HCT116 (cell line): ENCODE data around the gene MRPL45. TPM values are rescaled to one million over a fixed set of nuclear protein-coding genes. Genes with fewer than 3 reads are reported as not detected.

Experiments
- ATAC-seq: fragments of 200-7000 bp; cut with Tn5 transposase; 2 replicates; pipeline ENCODE4 v1.9.1; 2020; ENCODE audit warnings: mild to moderate bottlenecking, moderate library complexity
- BruUV-seq: library from RNA; stranded (reverse); fragments of 400-500 nt; replicated peaks from 2 replicates; lab custom pipeline; 2021; lab: Mats Ljungman, UMichigan
- CTCF ChIA-PET: fragments of 300-600 bp; sonication (Branson Sonifier 250); formaldehyde crosslinking; loops from one replicate; lab custom pipeline; 2021; ENCODE audit warnings: antibody characterized with exemption; lab: Charles Lee
- POLR2A ChIA-PET: fragments of 300-600, 350-600 bp; sonication (Branson Sonifier 250); formaldehyde crosslinking; loops from one replicate; lab custom pipeline; 2021; ENCODE audit warnings: antibody characterized with exemption; lab: Charles Lee
- RAD21 ChIA-PET, 2 experiments: fragments of 300-600 bp; sonication (Branson Sonifier 250); formaldehyde crosslinking; loops; one replicate each; lab custom pipeline; 2023; ENCODE audit warnings: low total read pairs in 2 of 2; ENCODE audit not compliant: uncharacterized antibody in 2 of 2, unreplicated experiment in 2 of 2, low non-redundant PET in 1 of 2; lab: Charles Lee
- DNase-seq: peaks from one replicate; pipeline ENCODE4 v3.0.0-alpha.2; 2010; ENCODE audit warnings: low read depth, low spot score
- H2AFZ ChIP-seq: fragments of 200-600 bp; shearing (Covaris generic), sonication (generic); 2 replicates; pipeline ENCODE4 v1.6.1; 2017; ENCODE audit warnings: low read depth, mixed run types, mixed read lengths, antibody characterized with exemption, low read length; ENCODE audit not compliant: poor library complexity, severe bottlenecking
- H3K27ac ChIP-seq: 2 replicates; pipeline ENCODE4 v1.5.1; 2012; ENCODE audit warnings: low read depth, low read length
- H3K27me3 ChIP-seq: fragments of 200-600 bp; sonication (generic); 2 replicates; pipeline ENCODE4 v1.6.1; 2016; ENCODE audit warnings: mixed run types, low read length, mixed read lengths; ENCODE audit not compliant: insufficient read depth
- H3K36me3 ChIP-seq, 2 experiments: fragments of 200-500 bp in 1 of 2; fragments of 200-600 bp in 1 of 2; sonication (Bioruptor generic) in 1 of 2; sonication (generic) in 1 of 2; 2 replicates each; pipeline versions ENCODE4 v1.5.1 to v1.6.1; 2014 to 2016; ENCODE audit warnings: low read length in 2 of 2, inconsistent platforms in 1 of 2, mixed read lengths in 1 of 2, mixed run types in 1 of 2; ENCODE audit not compliant: insufficient read depth in 2 of 2, control insufficient read depth in 1 of 2
- H3K4me1 ChIP-seq, 2 experiments: fragments of 200-600 bp in 1 of 2; sonication (generic) in 1 of 2; 2 replicates each; pipeline versions ENCODE4 v1.5.1 to v1.6.1; 2012 to 2017; ENCODE audit warnings: low read length in 2 of 2, inconsistent platforms in 1 of 2, mild to moderate bottlenecking in 1 of 2, mixed read lengths in 1 of 2, mixed run types in 1 of 2, moderate library complexity in 1 of 2; ENCODE audit not compliant: insufficient read depth in 2 of 2, control insufficient read depth in 1 of 2
- H3K4me2 ChIP-seq: fragments of 200-600 bp; sonication (generic); 2 replicates; pipeline ENCODE4 v1.6.1; 2017; ENCODE audit warnings: mixed run types, low read length, mixed read lengths
- H3K4me3 ChIP-seq, 2 experiments: fragments of 200-600 bp in 1 of 2; sonication (generic) in 1 of 2; replicated peaks in 1 of 2; 2 replicates each; pipeline ENCODE4 v1.5.1; 2011 to 2016; ENCODE audit warnings: low read length in 2 of 2, control low read depth in 1 of 2, low read depth in 1 of 2, mild to moderate bottlenecking in 1 of 2, mixed read lengths in 1 of 2, mixed run types in 1 of 2
- H3K79me2 ChIP-seq: fragments of 200-600 bp; sonication (generic); 2 replicates; pipeline ENCODE4 v1.6.1; 2017; ENCODE audit warnings: mild to moderate bottlenecking, mixed run types, low read length, moderate library complexity, mixed read lengths; ENCODE audit not compliant: insufficient read depth
- H3K9ac ChIP-seq: fragments of 200-600 bp; sonication (generic); 2 replicates; pipeline ENCODE4 v1.6.1; 2016; ENCODE audit warnings: low read length, mixed read lengths
- H3K9me2 ChIP-seq: fragments of 200-600 bp; sonication (generic), shearing (Covaris generic); 2 replicates; pipeline ENCODE4 v1.6.1; 2017; ENCODE audit warnings: mixed run types, mild to moderate bottlenecking, moderate library complexity; ENCODE audit not compliant: insufficient read depth
- H3K9me3 ChIP-seq, 2 experiments: fragments of 200-500 bp in 1 of 2; fragments of 200-600 bp in 1 of 2; sonication (Bioruptor generic) in 1 of 2; sonication (generic) in 1 of 2; 2 replicates each; pipeline ENCODE4 v1.6.1; 2014 to 2017; ENCODE audit warnings: low read length in 2 of 2, mixed read lengths in 2 of 2, inconsistent platforms in 1 of 2, low read depth in 1 of 2, mild to moderate bottlenecking in 1 of 2, mixed run types in 1 of 2, moderate library complexity in 1 of 2; ENCODE audit not compliant: control insufficient read depth in 1 of 2, insufficient read depth in 1 of 2
- H4K20me1 ChIP-seq: fragments of 200-600 bp; sonication (generic), shearing (Covaris generic); 2 replicates; pipeline ENCODE4 v1.6.1; 2017; ENCODE audit warnings: mixed run types, mild to moderate bottlenecking, moderate library complexity; ENCODE audit not compliant: insufficient read depth
- ATF3 ChIP-seq: IDR thresholded peaks from 2 replicates; pipeline ENCODE4 v1.6.1; 2012
- CTCF ChIP-seq, 3 experiments: fragments of 200-600 bp in 1 of 3; sonication (generic) in 1 of 3; IDR thresholded peaks in 2 of 3; conservative IDR thresholded peaks in 1 of 3; 2 replicates each; pipeline ENCODE4 v1.5.1; 2012 to 2017; ENCODE audit warnings: low read depth in 2 of 3, low read length in 2 of 3, antibody characterized with exemption in 1 of 3, borderline replicate concordance in 1 of 3, control low read depth in 1 of 3, mild to moderate bottlenecking in 1 of 3, mixed read lengths in 1 of 3, mixed run types in 1 of 3, moderate library complexity in 1 of 3; ENCODE audit not compliant: insufficient read depth in 1 of 3
- EGR1 ChIP-seq: IDR thresholded peaks from 2 replicates; pipeline ENCODE4 v1.6.1; 2012; ENCODE audit warnings: low read depth
- MAX ChIP-seq: IDR thresholded peaks from 2 replicates; pipeline ENCODE4 v1.6.1; 2012
- TCF7L2 ChIP-seq: IDR thresholded peaks from 2 replicates; pipeline ENCODE4 v1.7.0; 2011; ENCODE audit warnings: borderline replicate concordance, inconsistent platforms; ENCODE audit not compliant: insufficient read depth, insufficient read length; ENCODE audit errors: extremely low read depth
- intact Hi-C: fragments of 100-400 bp; cut with micrococcal nuclease; formaldehyde crosslinking; loops from 2 replicates; pipeline ENCODE4 v1.10.0; 2022
- total RNA-seq: library from RNA; stranded (reverse); gene quantifications from one replicate; pipeline ENCODE4 v1.2.1, GENCODE V29; 2021; ENCODE audit not compliant: unreplicated experiment

The MRPL45 gene
- total RNA-seq, 1 experiment from 2014 or later, result 76.1 TPM

- Histone ChIP-seq H3K27ac (no peak overlapping the region), H3K79me2 (no peaks in the 10 kb centered on the region), H3K4me2 (no peak overlapping the region), H3K9ac (no peak overlapping the region), H3K4me1 (0 out of 4 replicates have a peak, but pooled peaks cover 0 to 2% of the 10 kb centered on the region in 2 experiments), H3K9me3 (no peaks in the 10 kb centered on the region), H2AFZ (no peak overlapping the region), H4K20me1 (no peaks in the 10 kb centered on the region), H3K36me3 (peaks cover 14 to 18% of the 10 kb centered on the region in 2 experiments), H3K9me2 (no peaks in the 10 kb centered on the region), H3K4me3 (no peak overlapping the region), H3K27me3 (no peaks in the 10 kb centered on the region)
- intact Hi-C loops, result no loop called here
- ATAC-seq (no peak), DNase-seq (no peak)
- no peak for TF ChIP-seq CTCF (IDR thresholded peaks at IDR 0.05 in 2 of 3, conservative IDR thresholded peaks at IDR 0.05 in 1 of 3; ENCODE audit: borderline replicate concordance in 1 of 3, insufficient read depth in 1 of 3, low read depth in 2 of 3, low read length in 2 of 3)
- no peak for TF ChIP-seq ATF3
- no peak for TF ChIP-seq TCF7L2
- TF ChIP-seq EGR1, result no peak
- TF ChIP-seq MAX, result no peak
- ChIA-PET CTCF (interaction anchor here (0.8 to 0.9 kb wide), 2 partner anchors 10 to 28 kb away, joined by 3 to 4 read pairs; no protein-coding TSS in a partner anchor), POLR2A (no interaction called here), RAD21 (no interaction called here)
- no TSS peak for BruUV-seq
These were observed 23.5 kb downstream of the MRPL45 start for GRCh38 chr17:38320482-38320881.
